CD4-positive, alpha-beta T cell treated with Interleukin-2 at 100 ng/mL for 4 hours (primary cell): ENCODE results near the gene NR5A1.

Experiments used
- DNase-seq: peaks from one replicate; pipeline ENCODE4 v3.0.0-alpha.2; 2020; ENCODE audit warnings: low spot score

Gene NR5A1

DNA sequence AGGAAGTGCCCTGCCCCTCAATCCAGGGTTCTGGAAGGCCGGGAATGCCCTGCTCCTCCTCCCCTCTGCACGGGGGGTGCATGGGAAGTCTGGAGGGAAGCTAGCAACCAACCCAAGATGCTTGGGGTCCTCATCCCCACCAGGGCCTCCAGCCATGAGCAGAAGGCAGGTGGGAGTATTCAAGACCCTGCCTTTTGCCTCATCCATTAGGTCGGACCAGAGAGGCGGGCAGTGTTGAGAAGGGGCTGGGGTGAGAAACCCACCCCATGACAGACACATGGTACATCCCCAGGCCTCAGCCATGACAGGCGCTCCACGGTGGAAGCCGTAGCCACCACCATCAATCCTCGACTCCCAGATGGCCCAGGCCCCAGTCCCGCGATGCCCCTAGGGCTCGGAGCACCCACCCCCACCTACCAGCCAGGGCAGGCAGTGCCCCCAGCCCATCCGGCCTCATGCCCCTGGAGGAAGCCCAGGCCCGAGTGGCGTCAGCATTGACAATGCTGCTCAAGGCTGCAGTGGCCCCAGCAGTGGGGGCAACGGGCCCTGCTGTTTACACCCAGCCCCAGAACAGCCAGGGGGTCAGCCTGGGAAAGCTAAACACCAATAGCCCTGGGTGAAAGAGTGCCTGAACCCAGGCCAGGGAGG lies 8.6 kb downstream of the NR5A1 start:
- DNase-seq = no peak

DNA sequence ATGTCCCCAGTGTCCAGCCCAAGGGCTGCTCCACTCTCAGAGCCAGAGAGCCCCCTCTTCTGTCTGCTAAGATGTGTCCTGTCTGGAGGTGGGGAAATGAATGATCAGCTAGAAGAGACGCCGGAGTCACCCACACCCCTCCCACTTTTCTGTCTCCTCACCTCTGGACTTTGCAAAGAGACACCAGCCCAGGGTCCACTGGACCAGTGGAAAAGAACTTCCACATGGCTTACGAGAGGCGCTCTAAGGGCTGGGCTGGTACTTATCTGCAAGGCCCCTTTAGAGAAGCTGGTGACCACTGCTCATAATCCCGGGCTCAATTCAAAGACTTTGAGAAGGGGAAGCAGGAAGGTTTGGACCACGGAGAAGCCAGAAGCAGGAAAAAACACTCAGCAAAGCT lies 9.2 kb downstream of the NR5A1 start:
- DNase-seq = no peak

DNA sequence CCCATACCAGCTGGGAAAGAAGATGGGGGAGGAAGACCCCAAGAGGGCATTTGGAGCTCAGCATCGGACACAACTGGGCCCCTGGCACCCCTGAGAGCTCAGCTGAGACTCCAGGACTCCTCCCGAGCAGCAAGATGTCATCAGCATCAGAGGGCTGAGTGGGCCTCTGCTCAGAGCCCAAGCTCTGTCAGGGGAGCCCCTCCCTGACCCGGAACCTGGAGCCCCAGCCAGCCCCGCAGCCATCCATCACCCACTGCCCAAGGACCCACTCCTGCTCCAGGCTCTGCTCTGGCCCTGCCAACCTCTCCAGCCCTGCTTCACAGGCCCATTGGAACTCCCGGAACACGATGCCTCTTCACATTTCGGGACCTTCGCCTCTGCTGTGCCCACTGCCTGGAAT lies 9.8 kb downstream of the NR5A1 start:
- no peak for DNase-seq

DNA sequence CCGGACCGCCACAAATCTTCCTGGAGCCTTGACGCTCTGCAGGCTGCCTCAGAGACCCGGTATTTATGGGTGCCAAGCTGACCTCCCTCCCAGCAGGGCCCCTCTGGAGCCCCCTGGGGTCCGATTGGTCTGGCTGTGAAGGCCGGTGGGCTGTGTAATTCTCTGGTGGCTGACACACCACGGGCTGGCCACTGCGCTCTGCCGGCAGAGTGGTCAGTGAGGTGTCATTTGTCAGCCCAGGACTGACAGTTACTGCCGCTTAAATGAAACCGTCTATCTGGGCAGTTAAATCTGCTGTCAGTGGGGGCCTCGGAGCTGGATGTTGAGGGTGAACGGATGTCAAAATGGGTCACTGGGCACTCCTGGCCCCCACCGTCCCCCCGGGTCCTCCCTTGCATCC lies 10.7 kb downstream of the NR5A1 start:
- DNase-seq = no peak

DNA sequence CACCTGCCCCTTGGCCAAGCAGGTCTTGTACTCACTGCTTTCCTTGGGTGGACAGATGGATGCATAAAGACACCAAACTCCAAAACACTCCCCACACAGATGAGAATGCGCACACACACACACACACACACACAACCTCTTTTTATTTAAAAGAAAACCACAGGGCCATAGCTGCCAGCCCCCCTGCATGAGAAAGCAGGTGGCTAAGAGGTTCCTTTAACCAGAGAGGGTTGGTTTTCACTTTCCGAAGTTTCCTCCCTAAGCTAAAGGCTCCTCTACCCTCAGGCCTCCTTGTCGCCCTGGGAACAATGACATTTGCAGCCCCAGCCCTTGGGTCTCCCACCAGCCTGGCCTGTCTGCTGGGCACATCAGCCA lies 11.1 kb downstream of the NR5A1 start:
- no peak for DNase-seq

DNA sequence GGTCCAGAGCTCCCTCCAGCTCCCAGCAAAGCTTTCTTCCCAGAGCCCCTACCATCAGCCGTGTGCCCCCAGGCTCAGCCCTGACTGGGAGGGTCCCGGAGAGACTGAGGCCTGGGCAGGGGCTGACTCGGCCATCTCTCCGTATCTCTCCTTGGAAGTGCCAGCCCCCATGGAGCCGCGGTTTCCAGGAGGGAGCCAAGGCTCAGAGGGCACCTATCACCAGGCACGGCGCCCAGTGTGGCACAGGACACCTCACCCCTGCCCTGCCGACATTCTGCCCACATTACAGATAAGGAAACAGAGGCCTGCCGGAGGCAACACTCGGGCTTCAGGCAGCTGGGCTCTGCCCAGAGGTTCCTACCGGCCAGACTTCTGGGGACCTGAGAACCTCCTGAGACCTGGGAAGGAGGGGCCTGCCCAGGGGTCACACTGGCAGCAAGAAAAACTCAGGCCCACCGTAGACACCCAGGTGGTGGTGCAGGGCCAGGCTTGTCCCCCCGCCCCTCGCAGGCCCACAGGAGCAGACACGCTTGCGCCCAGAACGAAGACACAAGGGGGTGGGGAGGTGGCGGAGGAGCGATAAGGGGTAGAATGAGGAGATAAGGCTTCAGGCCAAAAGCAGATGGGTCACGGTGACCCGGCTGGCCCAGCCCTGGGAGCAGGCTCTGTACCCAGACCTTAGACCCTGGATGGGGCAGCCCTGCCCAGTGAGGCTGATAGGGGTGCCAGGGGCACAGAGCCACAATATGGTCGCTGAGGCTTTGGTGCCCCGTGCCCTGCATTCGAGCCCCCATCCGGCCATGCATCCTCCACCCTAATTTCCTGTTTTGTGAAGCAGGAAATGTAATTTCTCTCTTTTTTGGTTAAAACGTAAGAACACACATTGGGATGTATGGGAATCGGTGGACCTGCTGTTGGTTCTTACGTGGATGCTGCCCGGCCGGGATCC lies 11.8 kb downstream of the NR5A1 start:
- DNase-seq = no peak

DNA sequence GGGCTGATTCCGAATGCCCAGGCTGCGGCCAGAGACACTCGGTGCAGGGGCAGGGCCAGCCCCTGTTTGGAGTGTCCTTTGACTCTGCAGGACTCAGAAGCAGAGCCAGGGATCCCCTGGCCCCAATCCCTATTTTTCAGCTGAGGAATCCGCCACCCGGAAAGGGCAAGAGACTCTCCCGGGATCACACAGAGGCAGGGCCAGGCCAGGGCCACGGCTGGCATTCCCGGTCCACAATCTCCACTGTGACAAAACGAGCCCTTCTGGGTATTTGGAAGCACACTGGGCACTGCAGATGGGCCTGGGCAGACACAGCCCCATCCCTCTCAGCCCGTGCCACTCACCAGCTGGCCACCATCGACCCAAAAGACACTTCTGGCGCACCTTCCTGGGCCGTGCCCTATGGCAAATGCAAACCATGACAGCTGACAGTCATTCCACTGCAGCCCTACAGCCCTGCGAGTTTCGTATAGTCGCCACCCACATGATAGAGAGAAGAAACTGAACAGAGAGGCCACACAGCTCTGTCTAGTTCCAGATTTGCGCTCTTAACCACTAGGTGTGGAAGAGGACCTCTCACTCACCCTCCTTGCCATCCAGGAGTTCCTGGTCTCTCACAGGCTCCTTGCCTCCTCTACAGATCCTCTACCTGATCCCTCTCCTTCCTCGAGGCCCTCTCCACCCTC lies 13.3 kb downstream of the NR5A1 start:
- no peak for DNase-seq

DNA sequence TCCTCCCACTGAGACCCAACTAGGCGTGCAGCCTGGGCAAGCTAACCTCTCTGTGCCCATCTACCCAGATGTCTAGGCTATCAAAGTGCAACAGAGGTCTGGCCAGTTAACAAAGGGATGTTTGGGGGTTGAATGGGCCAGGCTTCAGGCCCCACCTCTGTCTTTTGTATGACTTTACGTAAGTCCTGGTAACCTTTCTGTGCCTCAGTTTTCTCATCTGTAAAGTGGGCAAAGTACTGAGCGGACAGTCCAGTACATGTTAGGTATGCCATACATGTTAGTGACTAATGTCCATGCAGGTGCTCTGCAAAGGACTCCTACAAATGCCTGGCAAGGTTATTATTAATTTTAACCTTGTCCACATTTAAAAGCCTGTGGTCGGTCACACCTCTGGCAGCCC lies 14.0 kb downstream of the NR5A1 start:
- no peak for DNase-seq

DNA sequence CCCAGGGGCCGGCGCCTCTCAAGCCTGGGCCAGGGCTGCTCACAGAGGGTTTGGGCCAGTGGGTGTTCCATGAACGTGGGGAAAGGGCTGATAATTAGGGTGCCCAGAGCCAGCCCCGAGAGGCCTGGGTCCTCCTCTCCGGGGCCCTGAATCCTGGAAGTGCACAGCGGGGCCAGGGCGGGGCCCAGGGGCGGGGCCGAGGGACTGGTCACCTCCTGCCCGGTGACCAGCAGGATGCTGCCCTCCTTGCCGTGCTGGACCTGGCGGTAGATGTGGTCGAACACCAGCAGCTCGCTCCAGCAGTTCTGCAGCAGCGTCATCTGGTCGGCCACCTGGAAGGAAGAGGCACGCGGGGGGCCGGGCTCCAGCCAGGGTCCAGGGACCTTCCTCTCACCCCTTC lies 14.4 kb downstream of the NR5A1 start:
- DNase-seq = no peak

DNA sequence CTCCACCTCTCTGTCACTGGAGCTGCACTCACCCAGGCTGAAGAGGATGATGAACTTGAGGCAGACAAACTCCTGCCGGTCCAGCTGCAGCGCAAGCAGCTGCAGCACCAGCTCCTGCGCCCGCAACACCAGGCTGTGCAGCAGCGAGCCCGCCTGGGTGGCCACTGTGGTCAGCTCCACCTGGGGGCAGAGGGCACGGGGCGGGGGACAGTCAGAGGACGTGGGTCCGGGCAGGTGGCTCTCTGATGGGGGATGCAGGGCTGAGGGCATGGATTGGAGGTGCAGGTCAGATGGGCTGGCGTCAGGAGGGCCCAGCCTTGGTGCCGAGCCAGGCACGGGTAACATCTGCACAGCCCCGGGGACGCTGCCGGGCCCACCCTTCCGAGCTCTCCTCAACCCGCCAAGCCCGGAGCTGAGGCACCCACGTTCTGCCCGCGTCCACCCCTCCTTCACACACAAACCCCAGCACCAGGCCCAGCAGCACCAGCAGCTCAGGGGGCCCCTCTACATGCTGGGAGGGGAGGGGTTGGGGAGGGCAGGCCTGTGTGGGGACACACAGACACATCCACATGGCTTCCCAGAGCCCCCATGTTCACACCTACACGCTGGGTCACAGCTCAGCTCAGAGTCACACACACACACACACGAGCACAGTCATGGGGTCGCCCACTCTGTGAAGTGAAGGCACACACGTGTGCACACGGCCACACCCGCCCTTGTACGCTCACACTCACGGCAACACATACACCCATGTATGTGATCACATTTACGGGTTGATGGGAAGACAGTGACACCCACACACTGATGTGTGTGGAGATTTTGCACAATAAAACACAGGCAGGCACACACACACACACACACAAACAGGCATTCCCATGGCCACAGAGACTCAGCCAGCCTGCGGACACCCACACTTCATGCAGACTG lies 15.9 kb downstream of the NR5A1 start:
- DNase-seq = no peak

DNA sequence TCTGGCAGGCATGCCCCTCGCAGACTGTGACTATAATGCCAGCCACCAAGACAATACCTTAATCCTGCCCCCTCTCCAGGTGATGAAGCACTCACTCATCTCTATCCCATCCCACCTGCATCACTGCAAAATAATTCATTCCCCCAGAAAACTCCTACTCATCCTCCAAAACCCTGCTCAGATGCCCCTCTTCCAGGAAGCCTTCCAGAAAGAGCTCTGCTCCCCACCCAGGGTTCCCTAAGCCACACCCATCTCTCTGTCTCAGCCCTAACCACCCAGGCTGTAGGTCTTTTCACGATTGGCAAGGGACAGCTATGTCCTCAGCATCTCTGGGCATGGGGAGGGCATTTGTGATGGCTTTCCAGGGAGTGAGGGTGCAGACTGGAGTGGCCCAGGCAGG lies 17.2 kb downstream of the NR5A1 start:
- DNase-seq = no peak

DNA sequence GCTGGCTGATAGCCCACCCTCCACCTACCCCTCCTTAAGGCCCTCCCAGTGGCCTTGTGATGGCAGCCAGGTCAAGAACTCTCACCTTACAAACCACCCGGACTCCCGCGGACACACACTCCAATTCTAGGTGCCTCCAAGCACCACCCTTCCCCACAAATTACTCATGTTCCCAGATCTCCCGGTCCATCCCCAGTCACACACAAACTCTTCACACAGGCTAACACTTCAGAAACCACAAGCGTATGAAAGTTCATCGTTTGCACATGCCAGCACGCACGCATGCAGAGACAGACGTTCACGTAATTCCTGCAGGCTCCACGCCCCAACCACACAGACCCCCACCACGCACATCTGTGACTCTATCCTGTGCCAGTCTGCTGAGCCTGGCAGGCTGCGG lies 18.0 kb downstream of the NR5A1 start:
- no peak for DNase-seq

DNA sequence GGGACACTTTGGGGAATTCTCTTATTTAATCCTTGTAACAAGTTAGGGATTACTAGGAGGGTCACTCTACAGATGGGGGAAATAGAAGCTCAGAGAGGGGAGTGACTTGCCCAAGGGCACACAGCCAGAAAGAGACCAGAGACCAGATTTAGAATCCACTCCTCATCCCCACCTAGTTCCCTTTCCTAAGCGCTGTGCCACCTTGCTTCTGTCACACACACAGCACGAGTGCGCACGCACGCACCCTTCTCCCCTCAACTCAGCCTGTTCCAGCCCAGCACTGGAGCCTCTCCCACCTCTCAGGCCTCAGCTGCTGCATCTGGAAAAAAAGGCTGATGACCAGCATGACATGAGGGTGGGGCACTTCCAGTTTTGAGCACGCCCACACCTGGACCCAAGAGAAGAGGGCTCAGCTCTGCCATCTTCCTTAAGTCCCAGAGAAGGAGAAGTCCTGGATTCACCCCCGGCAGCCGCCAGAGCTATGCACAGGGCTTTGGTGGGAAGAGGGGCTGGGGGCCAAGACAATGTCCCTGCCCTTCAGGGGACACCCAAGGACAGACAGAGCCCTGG lies 18.5 kb downstream of the NR5A1 start:
- DNase-seq = no peak

DNA sequence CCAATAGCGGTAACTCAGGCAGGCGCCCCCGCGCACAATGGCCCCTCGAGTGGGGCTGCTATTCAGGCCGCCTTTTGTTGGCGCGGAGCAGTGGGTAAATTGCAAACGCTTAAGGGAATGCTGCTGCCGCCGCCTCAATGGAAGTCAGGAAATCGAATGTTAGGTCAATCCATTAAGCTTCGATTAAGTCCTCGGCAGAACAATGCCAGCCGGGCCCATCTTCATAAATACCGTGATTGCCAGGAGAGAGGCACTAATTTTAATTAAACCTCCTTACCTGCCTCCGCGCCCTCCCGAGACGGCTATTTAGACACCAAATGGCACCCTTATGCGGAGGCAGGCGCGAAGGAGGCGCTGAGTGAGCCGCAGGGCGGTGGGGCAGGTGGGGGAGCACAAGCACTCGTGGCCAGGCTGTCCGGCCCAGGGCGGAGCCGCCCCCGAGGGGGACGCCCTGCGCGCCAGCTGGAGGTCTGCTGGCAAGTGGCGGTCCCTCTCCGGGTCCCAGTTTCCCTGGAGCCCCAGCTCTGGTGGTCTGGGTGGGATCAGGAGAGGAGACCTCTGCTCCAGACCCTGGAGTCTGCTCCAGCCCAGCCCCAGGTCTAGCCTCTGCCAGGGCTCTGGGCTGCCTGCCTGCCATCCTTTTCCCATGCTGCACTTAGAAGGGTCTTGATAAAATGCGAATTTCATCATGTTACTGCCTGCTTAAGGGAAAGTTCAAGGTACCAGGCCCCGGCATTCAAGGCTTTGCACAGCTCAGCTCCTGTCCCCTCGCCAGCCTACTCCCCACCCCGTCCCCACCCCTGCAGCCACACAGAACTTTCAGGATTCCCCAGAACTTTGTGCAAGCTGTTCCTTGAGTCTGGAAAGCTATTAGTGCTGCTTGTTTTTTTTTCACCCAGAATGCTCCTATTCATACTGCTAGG lies 19.7 kb downstream of the NR5A1 start:
- no peak for DNase-seq

DNA sequence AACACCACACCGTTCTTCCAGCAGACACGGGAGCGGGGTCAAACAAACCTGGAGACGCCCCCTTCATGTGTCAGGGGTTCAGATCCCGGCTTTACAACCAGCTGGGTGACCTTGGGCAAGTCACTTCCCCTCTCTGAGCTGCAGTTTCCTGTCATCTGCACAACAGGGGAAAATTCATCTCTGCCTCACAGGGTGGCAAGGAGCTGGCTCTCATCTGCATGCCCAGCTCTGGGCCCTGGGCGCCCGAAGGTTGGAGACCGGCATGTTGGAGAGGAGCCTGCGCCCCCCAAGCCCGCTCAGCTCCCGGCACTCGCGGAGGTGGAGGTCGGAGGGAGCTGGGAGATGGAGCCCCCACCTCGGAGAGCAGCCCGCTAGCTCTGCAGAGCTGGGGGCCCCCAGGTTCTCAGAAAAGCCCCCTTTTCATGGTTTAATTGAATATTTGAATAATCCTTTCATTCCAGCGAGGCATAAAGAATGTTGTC lies 20.4 kb downstream of the NR5A1 start:
- DNase-seq = no peak

DNA sequence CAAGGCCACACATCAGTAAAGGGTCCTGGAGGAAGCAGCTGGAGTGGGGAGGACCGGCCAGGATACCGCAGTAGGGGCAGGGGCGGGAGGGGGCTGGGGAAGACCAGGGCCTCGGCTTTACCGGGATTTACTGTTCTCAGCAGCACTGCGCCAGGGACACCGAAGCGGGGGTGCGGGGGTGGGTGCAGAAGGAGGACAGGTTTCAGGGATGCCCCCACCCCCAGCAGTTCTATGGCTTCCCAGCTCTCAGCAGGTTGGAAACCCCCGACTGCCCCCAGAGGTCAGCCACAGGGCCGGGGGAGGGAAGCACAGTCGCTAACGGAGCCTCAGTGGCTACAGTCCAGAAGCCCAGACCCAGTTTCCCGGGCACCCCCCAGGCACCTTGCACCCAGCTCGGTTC lies 21.3 kb downstream of the NR5A1 start:
- DNase-seq = no peak

DNA sequence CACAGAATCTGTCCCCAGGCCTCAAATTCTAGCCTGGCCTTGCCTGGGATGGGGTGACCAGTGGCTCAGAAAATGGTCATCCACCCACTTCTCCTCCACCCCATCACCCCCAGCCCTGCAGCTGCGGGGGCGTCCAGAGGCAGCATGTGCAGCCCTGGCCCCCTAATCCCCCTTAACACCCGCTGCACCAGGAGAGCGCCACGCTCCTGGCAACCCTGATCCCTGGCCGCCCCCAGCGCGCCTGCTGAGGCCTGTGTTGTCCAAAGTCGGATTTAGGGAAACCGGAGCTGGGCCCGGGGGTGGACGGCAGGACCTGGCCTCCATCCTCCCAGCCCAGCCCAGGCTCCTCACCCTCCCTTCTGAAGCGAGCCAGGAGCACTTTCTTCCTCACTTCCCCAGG lies 22.0 kb downstream of the NR5A1 start:
- no peak for DNase-seq

DNA sequence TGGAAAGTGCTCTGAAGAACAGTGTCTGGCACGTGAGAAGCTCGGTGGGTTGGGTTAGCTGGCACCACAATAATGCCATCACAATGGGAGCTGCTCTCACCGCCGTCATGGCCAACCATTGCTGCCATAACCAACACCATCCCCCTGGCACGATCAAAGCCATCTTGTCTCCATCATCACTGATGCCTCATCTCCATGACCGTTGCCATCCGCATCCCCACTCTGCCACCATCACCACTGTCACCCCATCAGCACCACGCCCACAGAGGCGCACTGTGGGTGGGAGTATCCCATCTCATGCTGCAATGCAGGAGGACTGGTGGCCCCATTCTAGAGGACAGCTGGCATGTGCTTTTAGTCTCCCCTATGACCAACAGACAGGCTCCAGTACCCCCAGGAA lies 23.7 kb downstream of the NR5A1 start:
- no peak for DNase-seq

DNA sequence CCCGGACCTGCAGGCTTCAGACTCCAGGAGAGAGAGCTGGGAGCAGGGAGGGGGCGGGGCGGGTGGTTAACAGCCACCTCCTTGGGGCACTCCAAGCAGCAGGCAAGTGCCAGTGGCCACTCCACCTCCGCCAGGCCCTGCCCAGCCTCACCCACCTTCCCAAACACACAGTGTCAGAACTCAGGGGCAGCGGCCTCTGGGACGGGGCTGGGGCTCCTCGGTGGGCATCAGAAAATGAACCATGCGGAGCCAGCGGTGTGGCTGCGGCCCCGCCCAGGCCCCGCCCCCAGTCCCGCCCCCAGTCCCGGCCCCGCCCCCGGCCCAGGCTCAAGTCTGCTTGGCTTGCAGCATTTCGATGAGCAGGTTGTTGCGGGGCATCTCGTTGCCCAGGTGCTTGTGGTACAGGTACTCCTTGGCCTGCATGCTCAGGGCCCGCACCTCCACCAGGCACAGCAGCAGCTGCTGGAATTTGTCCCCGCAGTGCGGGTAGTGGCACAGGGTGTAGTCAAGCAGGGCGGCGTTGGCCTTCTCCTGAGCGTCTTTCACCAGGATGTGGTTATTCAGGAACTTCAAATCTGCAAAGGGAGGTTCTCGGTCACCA lies 24.7 kb downstream of the NR5A1 start:
- DNase-seq = no peak

DNA sequence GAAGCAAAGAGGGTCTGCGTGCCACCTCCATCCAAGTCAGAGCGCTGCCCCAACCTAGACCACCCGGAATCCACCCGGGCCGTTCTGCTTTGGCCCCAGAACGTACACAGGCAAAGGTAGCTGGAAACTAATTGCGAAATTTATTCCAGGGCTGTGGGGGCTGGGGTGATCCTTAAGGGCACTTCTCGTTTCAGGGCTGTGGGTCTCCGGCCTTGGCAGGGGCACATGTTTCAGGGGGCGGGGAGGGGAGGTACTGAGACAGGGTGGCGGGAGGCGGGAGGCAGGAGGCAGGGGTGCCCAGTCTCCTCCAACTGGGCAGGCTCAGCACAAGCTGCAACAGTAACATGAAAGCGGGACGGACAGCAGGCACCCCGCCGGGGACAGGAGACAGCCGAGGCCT lies 26.1 kb downstream of the NR5A1 start:
- DNase-seq = no peak
